NCI-H146 (cell line): ENCODE data around the gene KATNBL1.
A peak's percentile ranks its signal among the peaks of the same experiment; 100 is the strongest.

Experiments used
- DNase-seq: peaks from one replicate; lab custom pipeline; 2025; lab: John Stamatoyannopoulos, UW

KATNBL1 gene

GRCh38 chr15:34116620-34117019 is 93.3 kb downstream of the KATNBL1 start:
- no peak for DNase-seq

- no peak for DNase-seq
These were observed 95.2 kb downstream of the KATNBL1 start for GRCh38 chr15:34114739-34115138.

GRCh38 chr15:34114215-34114614 is 95.7 kb downstream of the KATNBL1 start:
- DNase-seq, result no peak

- no peak for DNase-seq
These were observed 98.4 kb downstream of the KATNBL1 start for GRCh38 chr15:34111488-34111887.

- peak; percentile 5 for DNase-seq
These were observed 99.9 kb downstream of the KATNBL1 start for GRCh38 chr15:34109797-34110663.

- DNase-seq, result no peak
These were observed 102.6 kb downstream of the KATNBL1 start for GRCh38 chr15:34107315-34107714.

GRCh38 chr15:34106423-34106822 is 103.5 kb downstream of the KATNBL1 start:
- no peak for DNase-seq

- no peak for DNase-seq
These were observed 107.5 kb downstream of the KATNBL1 start for GRCh38 chr15:34102175-34102925.

GRCh38 chr15:34101366-34102174 is 108.3 kb downstream of the KATNBL1 start, which contains the start of the genes EMC7 and PGBD4:
Gene EMC7 (minus strand): TSS chr15:34101862. CDS start chr15:34101839, 23 bp downstream.
Gene PGBD4 (plus strand): TSS chr15:34102083. CDS start chr15:34102532, 449 bp downstream.
- DNase-seq, result peak; percentile 95

GRCh38 chr15:34099914-34100313 is 110.0 kb downstream of the KATNBL1 start:
- DNase-seq, result no peak
